Gastrocnemius medialis (tissue), 4 donors: Measurements from ENCODE around the gene SMARCC1. TPM values are rescaled to one million over a fixed set of nuclear protein-coding genes. Genes with fewer than 3 reads are reported as not detected.

Source experiments
- ATAC-seq, 2 donors: fragments of 150-250 bp; one replicate each; pipeline ENCODE4 v1.9.1; 2016
- DNase-seq, 2 donors: peaks; one replicate each; pipeline ENCODE4 v3.0.0-alpha.2; 2019
- H3K27ac ChIP-seq, 4 donors: fragments of 200-600 bp; sonication (generic); 1 replicate in 1 of 4; 2 replicates in 3 of 4; pipeline ENCODE4 v1.5.1; 2016 to 2018; ENCODE audit warnings: mild to moderate bottlenecking in 2 of 4, moderate library complexity in 1 of 4
- H3K27me3 ChIP-seq, 3 donors: fragments of 200-600 bp; sonication (generic) in 2 of 3; 1 replicate in 1 of 3; 2 replicates in 2 of 3; pipeline versions ENCODE4 v1.5.1 to v1.6.0; 2016 to 2019; ENCODE audit warnings: mild to moderate bottlenecking in 1 of 3, moderate library complexity in 1 of 3
- H3K36me3 ChIP-seq, 2 donors: fragments of 200-600 bp; sonication (generic) in 1 of 2; one replicate each; pipeline ENCODE4 v1.5.1; 2017 to 2018
- H3K4me1 ChIP-seq, 2 donors: fragments of 200-600 bp; sonication (generic) in 1 of 2; one replicate each; pipeline ENCODE4 v1.5.1; 2016 to 2017; ENCODE audit warnings: mild to moderate bottlenecking in 2 of 2
- H3K4me3 ChIP-seq, 4 donors: fragments of 200-600 bp; sonication (generic) in 3 of 4; 1 replicate in 1 of 4; 2 replicates in 3 of 4; pipeline ENCODE4 v1.5.1; 2016 to 2019; ENCODE audit warnings: mild to moderate bottlenecking in 2 of 4
- H3K9me3 ChIP-seq, 3 donors: fragments of 200-600 bp; sonication (generic) in 2 of 3; 1 replicate in 1 of 3; 2 replicates in 2 of 3; pipeline ENCODE4 v1.5.1; 2016 to 2019
- CTCF ChIP-seq, 5 experiments: fragments of 450-650 bp in 3 of 5; fragments of 200-600 bp in 2 of 5; sonication (generic) in 2 of 5; IDR thresholded peaks in 4 of 5; conservative IDR thresholded peaks in 1 of 5; 1 replicate in 4 of 5; 2 replicates in 1 of 5; pipeline ENCODE4 v1.5.1; 2016 to 2019; ENCODE audit warnings: antibody characterized with exemption in 5 of 5, mild to moderate bottlenecking in 3 of 5, moderate library complexity in 3 of 5
- POLR2A ChIP-seq, 2 donors: fragments of 450-650 bp; IDR thresholded peaks; one replicate each; pipeline ENCODE4 v1.6.1; 2017; ENCODE audit warnings: antibody characterized with exemption in 2 of 2, mild to moderate bottlenecking in 2 of 2, moderate library complexity in 2 of 2
- in situ Hi-C, 4 donors: fragments of 200-750 bp; cut with MboI; loops; one replicate each; pipeline versions ENCODE4 v1.15.0 to v1.8.0; 2017; ENCODE audit warnings: low sequenced_read_pairs in 4 of 4
- intact Hi-C: fragments of 100-400 bp; cut with DNase I; formaldehyde crosslinking; loops from one replicate; pipeline ENCODE4 v1.15.1; 2023; ENCODE audit warnings: low total_unique reads
- total RNA-seq, 4 donors: library from RNA; depleted of rRNA; stranded (reverse); fragments of >200 nt; gene quantifications; one replicate each; pipeline versions ENCODE4 v1.1.0 to v1.2.3, GENCODE V29; 2016

Gene SMARCC1
- total RNA-seq, 4 donors from 2014 or later = 24.5 to 32.1 (median 28.1) TPM

- DNase-seq = peak; percentile 77 to 81
- peak within 1 kb of the TSS; percentile 86 to 96 (median 94) for H3K27ac ChIP-seq
- H3K36me3 ChIP-seq = peaks cover 0 to 22% of the 10 kb centered on the region in 2 donors
- H3K27me3 ChIP-seq = no peaks in the 10 kb centered on the region
- H3K4me3 ChIP-seq = peak within 1 kb of the TSS; percentile 79 to 94 (median 86)
- peak; percentile 90 to 93 for ATAC-seq
- TF ChIP-seq POLR2A (IDR thresholded peaks at IDR 0.05) (peak; percentile 69 to 89), CTCF (IDR thresholded peaks at IDR 0.05 in 4 of 5, conservative IDR thresholded peaks at IDR 0.05 in 1 of 5) (no peak)
- in situ Hi-C loops = no loop called here
- peaks cover 7 to 14% of the 10 kb centered on the region in 2 donors for H3K4me1 ChIP-seq
- H3K9me3 ChIP-seq = no peaks in the 10 kb centered on the region
- intact Hi-C loops = loop anchor here (1.0 to 5.0 kb wide), 2 partner anchors 22 to 291 kb away; partner anchors contain the start of genes ELP6 and SMARCC1
These were observed 21.2 kb upstream of the SMARCC1 start, which contains the start of gene DHX30 for GRCh38 chr3:47802734-47803479. Gene DHX30, plus strand, starts transcription at chr3:47803138. Its CDS starts 7,546 bp downstream, at chr3:47810684.

- peaks cover 7 to 14% of the 10 kb centered on the region in 2 donors for H3K4me1 ChIP-seq
- no peak overlapping the region for H3K27ac ChIP-seq
- no peaks in the 10 kb centered on the region for H3K36me3 ChIP-seq
- DNase-seq (no peak), ATAC-seq (no peak)
- no peak overlapping the region for H3K4me3 ChIP-seq
- in situ Hi-C loops = no loop called here
- TF ChIP-seq POLR2A (IDR thresholded peaks at IDR 0.05) = no peak
- TF ChIP-seq CTCF (IDR thresholded peaks at IDR 0.05 in 4 of 5, conservative IDR thresholded peaks at IDR 0.05 in 1 of 5) = peak in 1 of 5 experiments; percentile 18
- intact Hi-C loops = loop anchor here (5.0 kb wide), 1 partner anchor 287 kb away; the partner anchor contains the start of gene ELP6
- no peaks in the 10 kb centered on the region for H3K27me3 ChIP-seq
- H3K9me3 ChIP-seq = no peaks in the 10 kb centered on the region
These were observed 18.0 kb upstream of the SMARCC1 start for GRCh38 chr3:47799733-47800132.

- Histone ChIP-seq H3K9me3 (no peaks in the 10 kb centered on the region), H3K27me3 (no peaks in the 10 kb centered on the region), H3K36me3 (no peaks in the 10 kb centered on the region), H3K4me3 (no peak overlapping the region), H3K4me1 (no peaks in the 10 kb centered on the region), H3K27ac (no peak overlapping the region)
- no peak for TF ChIP-seq CTCF (IDR thresholded peaks at IDR 0.05 in 4 of 5, conservative IDR thresholded peaks at IDR 0.05 in 1 of 5)
- TF ChIP-seq POLR2A (IDR thresholded peaks at IDR 0.05) = no peak
- intact Hi-C loops = no loop called here
- in situ Hi-C loops = loop anchor here in 2 of 4 donors (5.0 kb wide), 2 partner anchors 272 to 277 kb away; no protein-coding TSS in a partner anchor
- ATAC-seq = no peak
- DNase-seq = no peak
These were observed 12.9 kb upstream of the SMARCC1 start for GRCh38 chr3:47794544-47794943.

GRCh38 chr3:47792699-47793098, 11.0 kb upstream of the SMARCC1 start:
- H3K27me3 ChIP-seq = no peaks in the 10 kb centered on the region
- no peaks in the 10 kb centered on the region for H3K9me3 ChIP-seq
- H3K27ac ChIP-seq = no peak overlapping the region
- H3K36me3 ChIP-seq = no peaks in the 10 kb centered on the region
- no peaks in the 10 kb centered on the region for H3K4me1 ChIP-seq
- in situ Hi-C loops (loop anchor here in 2 of 4 donors (5.0 kb wide), 2 partner anchors 270 to 275 kb away; no protein-coding TSS in a partner anchor), intact Hi-C loops (no loop called here)
- TF ChIP-seq CTCF (IDR thresholded peaks at IDR 0.05 in 4 of 5, conservative IDR thresholded peaks at IDR 0.05 in 1 of 5) = no peak
- no peak for TF ChIP-seq POLR2A (IDR thresholded peaks at IDR 0.05)
- no peak for DNase-seq
- no peak overlapping the region for H3K4me3 ChIP-seq
- no peak for ATAC-seq
